Mesenchymal stem cell (in vitro differentiated cells and primary cell): Measurements from ENCODE around the gene CNOT6L.

ENCODE experiments used
- DNase-seq: peaks from one replicate; pipeline ENCODE4 v3.0.0-alpha.2; 2013
- H2AFZ ChIP-seq: one replicate; pipeline ENCODE4 v1.6.1; 2013; ENCODE audit warnings: low read depth, mild to moderate bottlenecking, control low read depth, inconsistent platforms, low read length, moderate library complexity
- H2AK5ac ChIP-seq: 2 replicates; pipeline ENCODE4 v1.6.1; 2013; ENCODE audit warnings: low read length, moderate library complexity, mild to moderate bottlenecking, inconsistent platforms; ENCODE audit not compliant: severe bottlenecking
- H2BK120ac ChIP-seq: one replicate; pipeline ENCODE4 v1.6.1; 2013; ENCODE audit warnings: low read depth, mild to moderate bottlenecking, inconsistent platforms, low read length, moderate library complexity
- H2BK12ac ChIP-seq, 2 experiments: one replicate each; pipeline ENCODE4 v1.6.1; 2013; ENCODE audit warnings: inconsistent platforms in 2 of 2, low read length in 2 of 2, mild to moderate bottlenecking in 2 of 2, moderate library complexity in 2 of 2, control low read depth in 1 of 2
- H2BK15ac ChIP-seq: one replicate; pipeline ENCODE4 v1.6.1; 2013; ENCODE audit warnings: mild to moderate bottlenecking, low read depth, inconsistent platforms; ENCODE audit not compliant: poor library complexity, severe bottlenecking
- H2BK5ac ChIP-seq: 2 replicates; pipeline ENCODE4 v1.6.1; 2013; ENCODE audit warnings: low read depth, mild to moderate bottlenecking, low read length, control low read depth, inconsistent platforms; ENCODE audit not compliant: poor library complexity, severe bottlenecking
- H3K14ac ChIP-seq, 2 experiments: one replicate each; pipeline ENCODE4 v1.6.1; 2013; ENCODE audit warnings: inconsistent platforms in 2 of 2, low read length in 2 of 2, control low read depth in 1 of 2, mild to moderate bottlenecking in 1 of 2, moderate library complexity in 1 of 2
- H3K18ac ChIP-seq, 2 experiments: one replicate each; pipeline ENCODE4 v1.6.1; 2013; ENCODE audit warnings: inconsistent platforms in 2 of 2, low read length in 2 of 2, control low read depth in 1 of 2, low read depth in 1 of 2, mild to moderate bottlenecking in 1 of 2
- H3K23ac ChIP-seq, 2 experiments: one replicate each; pipeline ENCODE4 v1.6.1; 2013; ENCODE audit warnings: inconsistent platforms in 2 of 2, low read length in 2 of 2, mild to moderate bottlenecking in 2 of 2, moderate library complexity in 2 of 2, control low read depth in 1 of 2
- H3K27ac ChIP-seq: 2 replicates; pipeline ENCODE4 v1.5.1; 2013; ENCODE audit warnings: mild to moderate bottlenecking, moderate library complexity, low read length, control low read depth, inconsistent platforms; ENCODE audit not compliant: poor library complexity, severe bottlenecking
- H3K27me3 ChIP-seq, 2 experiments: 2 replicates each; pipeline versions ENCODE4 v1.6.1 to v1.7.0; 2013; ENCODE audit warnings: low read length in 2 of 2, mild to moderate bottlenecking in 2 of 2, moderate library complexity in 2 of 2, control low read depth in 1 of 2, inconsistent platforms in 1 of 2; ENCODE audit not compliant: control insufficient read depth in 1 of 2, insufficient read depth in 1 of 2
- H3K36me3 ChIP-seq, 2 experiments: 2 replicates each; pipeline versions ENCODE4 v1.6.1 to v1.7.0; 2013; ENCODE audit warnings: low read length in 2 of 2, control low read depth in 1 of 2, inconsistent platforms in 1 of 2, low read depth in 1 of 2, mild to moderate bottlenecking in 1 of 2; ENCODE audit not compliant: insufficient read depth in 2 of 2, control insufficient read depth in 1 of 2
- H3K4ac ChIP-seq, 2 experiments: one replicate each; pipeline ENCODE4 v1.6.1; 2013; ENCODE audit warnings: inconsistent platforms in 2 of 2, low read length in 2 of 2, mild to moderate bottlenecking in 2 of 2, moderate library complexity in 2 of 2, control low read depth in 1 of 2, low read depth in 1 of 2
- H3K4me1 ChIP-seq: 2 replicates; pipeline ENCODE4 v1.6.1; 2013; ENCODE audit warnings: low read depth, low read length, control low read depth; ENCODE audit not compliant: control insufficient read depth, insufficient read depth
- H3K4me2 ChIP-seq: 2 replicates; pipeline ENCODE4 v1.6.1; 2013; ENCODE audit warnings: low read length, mild to moderate bottlenecking, inconsistent platforms; ENCODE audit not compliant: poor library complexity, severe bottlenecking
- H3K4me3 ChIP-seq, 2 experiments: 2 replicates each; pipeline versions ENCODE4 v1.5.1 to v1.7.0; 2013; ENCODE audit warnings: low read length in 2 of 2, mild to moderate bottlenecking in 2 of 2, control low read depth in 1 of 2, low read depth in 1 of 2; ENCODE audit not compliant: insufficient read depth in 1 of 2
- H3K79me1 ChIP-seq: replicated peaks from 2 replicates; pipeline ENCODE4 v1.6.1; 2013; ENCODE audit warnings: mild to moderate bottlenecking, control low read depth, low read length, inconsistent platforms; ENCODE audit not compliant: poor library complexity, severe bottlenecking
- H3K9ac ChIP-seq: 2 replicates; pipeline ENCODE4 v1.7.0; 2013; ENCODE audit warnings: mild to moderate bottlenecking, low read length, moderate library complexity
- H3K9me3 ChIP-seq: 2 replicates; pipeline ENCODE4 v1.7.0; 2013; ENCODE audit warnings: mild to moderate bottlenecking, low read length; ENCODE audit not compliant: control insufficient read depth
- H4K8ac ChIP-seq: one replicate; pipeline ENCODE4 v1.6.1; 2013; ENCODE audit warnings: inconsistent platforms, mild to moderate bottlenecking, low read length, moderate library complexity
- H4K91ac ChIP-seq: one replicate; pipeline ENCODE4 v1.6.1; 2013; ENCODE audit warnings: mild to moderate bottlenecking, low read length, inconsistent platforms
- WGBS: methylation state at CpG from one replicate; pipeline ENCODE4 v1.1.7; 2013; ENCODE audit warnings: mixed read lengths; 5-methylcytosine and 5-hydroxymethylcytosine counted together

Gene CNOT6L

GRCh38 chr4:77833126-77833724 lies 14.1 kb upstream of the CNOT6L start:
- no peak overlapping the region for H3K4me2 ChIP-seq
- H2BK12ac ChIP-seq: no peak overlapping the region
- H4K8ac ChIP-seq: no peak overlapping the region
- WGBS: no CpG with 5 or more reads among the region's 2 CpGs
- no peaks in the 10 kb centered on the region for H3K9me3 ChIP-seq
- H3K4ac ChIP-seq: no peak overlapping the region
- DNase-seq: no peak
- no peak overlapping the region for H3K4me3 ChIP-seq
- H3K18ac ChIP-seq: no peak overlapping the region
- H3K9ac ChIP-seq: no peak overlapping the region
- no peaks in the 10 kb centered on the region for H3K36me3 ChIP-seq
- H2BK15ac ChIP-seq: no peak overlapping the region
- H2AK5ac ChIP-seq: no peak overlapping the region
- H2BK5ac ChIP-seq: no peak overlapping the region
- no peak overlapping the region for H3K14ac ChIP-seq
- H3K27ac ChIP-seq: no peak overlapping the region
- no peak overlapping the region for H4K91ac ChIP-seq
- H3K4me1 ChIP-seq: no peaks in the 10 kb centered on the region
- no peaks in the 10 kb centered on the region for H3K79me1 ChIP-seq
- H3K27me3 ChIP-seq: peaks cover 0 to 3% of the 10 kb centered on the region in 2 experiments
- no peak overlapping the region for H2AFZ ChIP-seq
- H2BK120ac ChIP-seq: no peak overlapping the region
- no peak overlapping the region for H3K23ac ChIP-seq

DNA sequence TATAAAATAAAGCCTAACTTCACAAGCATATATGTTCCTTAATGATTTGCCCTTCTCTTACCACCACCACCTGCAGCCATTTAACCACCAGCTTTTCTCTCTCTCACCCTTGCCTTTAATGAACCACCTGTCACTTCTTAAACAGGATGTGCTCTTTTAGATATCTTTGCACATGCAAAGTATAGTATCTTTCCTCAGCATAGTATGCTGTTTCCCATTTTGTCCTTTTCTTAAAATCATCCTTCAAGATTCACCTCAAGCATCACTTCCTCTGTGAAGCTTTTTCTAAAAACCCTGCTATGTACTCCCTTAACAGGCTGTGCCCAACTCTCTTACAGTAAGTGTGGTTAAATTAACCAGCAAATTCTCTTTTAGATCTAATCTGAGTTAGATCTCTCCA lies 8.2 kb upstream of the CNOT6L start:
- no peak overlapping the region for H2BK12ac ChIP-seq
- H2BK15ac ChIP-seq: no peak overlapping the region
- no peak overlapping the region for H2AK5ac ChIP-seq
- no peak overlapping the region for H3K18ac ChIP-seq
- no peak overlapping the region for H4K8ac ChIP-seq
- no peak overlapping the region for H2BK120ac ChIP-seq
- H3K9me3 ChIP-seq: no peaks in the 10 kb centered on the region
- no peak for DNase-seq
- no peak overlapping the region for H3K9ac ChIP-seq
- H3K23ac ChIP-seq: no peak overlapping the region
- no peak overlapping the region for H3K4me3 ChIP-seq
- no peaks in the 10 kb centered on the region for H3K4me1 ChIP-seq
- H4K91ac ChIP-seq: no peak overlapping the region
- H3K4me2 ChIP-seq: no peak overlapping the region
- H2BK5ac ChIP-seq: no peak overlapping the region
- no peak overlapping the region for H3K27ac ChIP-seq
- peaks cover 0 to 3% of the 10 kb centered on the region in 2 experiments for H3K27me3 ChIP-seq
- no peaks in the 10 kb centered on the region for H3K36me3 ChIP-seq
- H3K79me1 ChIP-seq: no peaks in the 10 kb centered on the region
- no peak overlapping the region for H3K14ac ChIP-seq
- no peak overlapping the region for H2AFZ ChIP-seq
- no peak overlapping the region for H3K4ac ChIP-seq

- H3K79me1 ChIP-seq: peaks cover under 1% of the 10 kb centered on the region
- no peaks in the 10 kb centered on the region for H3K36me3 ChIP-seq
- H2BK15ac ChIP-seq: no peak overlapping the region
- no peak overlapping the region for H2AFZ ChIP-seq
- H3K4ac ChIP-seq: no peak overlapping the region
- H3K9me3 ChIP-seq: no peaks in the 10 kb centered on the region
- no peak for DNase-seq
- WGBS: 80% methylated on average over 6 of the region's 6 CpGs
- no peak overlapping the region for H2BK12ac ChIP-seq
- no peak overlapping the region for H2AK5ac ChIP-seq
- no peak overlapping the region for H2BK120ac ChIP-seq
- peaks cover 0 to 3% of the 10 kb centered on the region in 2 experiments for H3K27me3 ChIP-seq
- no peak overlapping the region for H4K8ac ChIP-seq
- H3K18ac ChIP-seq: no peak overlapping the region
- no peak overlapping the region for H3K27ac ChIP-seq
- no peak overlapping the region for H3K4me3 ChIP-seq
- H3K14ac ChIP-seq: no peak overlapping the region
- H3K9ac ChIP-seq: no peak overlapping the region
- no peak overlapping the region for H3K23ac ChIP-seq
- no peak overlapping the region for H4K91ac ChIP-seq
- no peak overlapping the region for H3K4me2 ChIP-seq
- no peaks in the 10 kb centered on the region for H3K4me1 ChIP-seq
- no peak overlapping the region for H2BK5ac ChIP-seq
Observed at GRCh38 chr4:77826275-77826674, 7.1 kb upstream of the CNOT6L start.

GRCh38 chr4:77821775-77822174 lies 2.6 kb upstream of the CNOT6L start:
- no peak for DNase-seq
- no peak overlapping the region for H2BK5ac ChIP-seq
- peak overlapping the region; percentile 8 for H3K9ac ChIP-seq
- H3K4ac ChIP-seq: no peak overlapping the region
- peaks cover 0 to 3% of the 10 kb centered on the region in 2 experiments for H3K27me3 ChIP-seq
- H4K91ac ChIP-seq: no peak overlapping the region
- no peaks in the 10 kb centered on the region for H3K36me3 ChIP-seq
- H2AK5ac ChIP-seq: no peak overlapping the region
- H2AFZ ChIP-seq: no peak overlapping the region
- peaks cover 3% of the 10 kb centered on the region for H3K79me1 ChIP-seq
- 80% methylated on average over 1 of the region's 1 CpG for WGBS
- H3K4me1 ChIP-seq: no peaks in the 10 kb centered on the region
- H2BK15ac ChIP-seq: no peak overlapping the region
- H3K9me3 ChIP-seq: no peaks in the 10 kb centered on the region
- H3K4me2 ChIP-seq: no peak overlapping the region
- no peak overlapping the region for H3K18ac ChIP-seq
- no peak overlapping the region for H3K14ac ChIP-seq
- no peak overlapping the region for H3K4me3 ChIP-seq
- no peak overlapping the region for H4K8ac ChIP-seq
- H2BK12ac ChIP-seq: no peak overlapping the region
- H3K27ac ChIP-seq: no peak overlapping the region
- no peak overlapping the region for H2BK120ac ChIP-seq
- H3K23ac ChIP-seq: no peak overlapping the region
